Stromal cell of bone marrow (primary cell): ENCODE measurements around the gene PAAF1.

Experiments used
- DNase-seq: peaks from one replicate; pipeline ENCODE4 v3.0.0-alpha.2; 2012; ENCODE audit warnings: low read depth

PAAF1 gene

DNA sequence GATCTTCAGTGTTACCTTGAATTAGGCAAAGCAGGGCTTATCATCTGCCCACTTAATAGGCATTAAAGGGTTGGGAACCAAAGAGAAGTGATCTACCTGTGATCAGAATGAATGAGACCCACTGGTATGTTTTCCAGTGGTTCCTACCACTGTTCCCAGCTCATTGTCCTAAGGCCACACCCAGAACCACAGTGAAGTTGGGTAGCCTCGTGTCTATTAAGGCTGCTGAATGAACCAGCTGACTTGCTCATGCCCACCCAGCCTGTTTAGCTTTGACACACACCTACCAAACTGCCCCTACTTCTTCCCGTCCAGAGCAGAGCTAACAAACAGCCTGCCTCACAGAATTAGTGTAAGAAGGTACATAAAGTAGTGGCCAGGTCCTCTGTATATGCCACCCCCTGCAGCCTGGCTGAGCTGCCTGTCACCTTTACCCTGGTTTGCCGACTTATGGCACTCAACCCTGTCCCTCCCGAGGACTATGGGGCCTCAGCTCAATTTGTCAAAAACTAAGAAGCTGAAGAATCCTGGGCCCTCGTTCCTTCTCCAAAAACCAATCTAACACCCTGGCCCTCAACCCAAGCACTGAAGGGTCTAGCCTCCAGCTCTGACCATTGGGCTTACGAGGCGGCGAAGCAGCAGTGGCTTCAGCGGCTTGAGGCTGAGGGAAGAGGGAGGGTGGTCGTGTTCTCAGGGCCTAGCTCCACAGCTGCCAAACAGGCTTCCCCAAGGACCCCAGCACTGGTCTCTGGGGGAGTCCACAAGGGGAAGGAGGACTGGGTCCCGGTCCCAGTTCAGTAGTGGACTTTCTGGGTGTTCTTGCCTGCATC lies 96.0 kb downstream of the PAAF1 start:
- no peak for DNase-seq

DNA sequence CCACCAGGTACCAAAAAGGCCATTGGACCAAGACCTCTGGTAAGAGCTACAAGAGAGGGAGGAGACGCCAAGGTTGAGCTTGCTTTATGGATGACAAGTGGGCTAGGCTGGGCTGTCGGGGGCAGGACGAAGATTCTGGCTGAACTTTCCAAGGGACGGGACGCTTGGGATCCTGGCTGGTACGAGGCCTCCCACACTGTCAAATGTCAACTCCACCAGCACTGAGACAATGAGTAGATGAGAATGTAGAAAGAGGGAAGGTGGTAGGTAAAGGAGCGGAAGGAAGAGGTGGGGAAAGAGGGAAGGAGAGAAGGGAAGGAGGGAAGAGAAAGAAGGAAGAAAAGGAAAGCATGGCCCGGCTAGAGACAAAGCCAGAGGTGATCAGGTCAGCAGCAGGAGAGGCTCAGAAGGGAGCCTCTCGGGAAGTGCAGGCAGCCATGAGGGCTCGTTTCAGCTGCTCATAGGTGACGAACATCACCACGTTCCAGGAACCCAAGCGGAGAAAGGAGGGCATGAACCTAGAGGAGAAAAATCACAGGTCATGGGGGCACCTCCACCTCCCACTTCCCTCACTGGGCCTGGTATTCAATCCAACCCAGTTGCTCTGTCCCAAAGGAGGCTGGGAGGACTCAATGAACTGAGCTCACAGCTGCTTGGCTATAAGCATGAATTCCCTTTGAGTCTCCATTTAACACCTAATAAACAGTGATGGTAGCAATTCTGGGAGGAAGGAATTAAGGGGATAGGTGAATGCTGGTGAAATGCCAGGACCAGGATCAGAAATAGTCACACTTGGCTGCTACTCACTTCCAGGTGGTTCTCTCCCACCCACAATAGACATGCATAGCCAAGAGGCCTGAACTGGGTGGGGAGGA lies 98.0 kb downstream of the PAAF1 start:
- no peak for DNase-seq

DNA sequence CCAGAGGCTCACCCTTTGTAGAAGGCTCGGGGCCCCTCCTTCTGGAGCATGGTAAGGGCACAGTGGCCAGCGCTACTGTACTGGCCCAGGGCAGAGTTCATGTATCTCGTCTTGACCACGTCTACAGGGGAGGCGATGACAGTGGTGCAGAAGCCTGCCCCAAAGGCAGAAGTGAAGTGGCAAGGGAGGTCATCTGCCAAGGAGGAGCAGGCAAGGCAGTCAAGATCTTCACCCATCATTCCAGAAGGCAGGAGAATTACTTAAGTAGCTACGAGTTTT lies 98.6 kb downstream of the PAAF1 start:
- no peak for DNase-seq

DNA sequence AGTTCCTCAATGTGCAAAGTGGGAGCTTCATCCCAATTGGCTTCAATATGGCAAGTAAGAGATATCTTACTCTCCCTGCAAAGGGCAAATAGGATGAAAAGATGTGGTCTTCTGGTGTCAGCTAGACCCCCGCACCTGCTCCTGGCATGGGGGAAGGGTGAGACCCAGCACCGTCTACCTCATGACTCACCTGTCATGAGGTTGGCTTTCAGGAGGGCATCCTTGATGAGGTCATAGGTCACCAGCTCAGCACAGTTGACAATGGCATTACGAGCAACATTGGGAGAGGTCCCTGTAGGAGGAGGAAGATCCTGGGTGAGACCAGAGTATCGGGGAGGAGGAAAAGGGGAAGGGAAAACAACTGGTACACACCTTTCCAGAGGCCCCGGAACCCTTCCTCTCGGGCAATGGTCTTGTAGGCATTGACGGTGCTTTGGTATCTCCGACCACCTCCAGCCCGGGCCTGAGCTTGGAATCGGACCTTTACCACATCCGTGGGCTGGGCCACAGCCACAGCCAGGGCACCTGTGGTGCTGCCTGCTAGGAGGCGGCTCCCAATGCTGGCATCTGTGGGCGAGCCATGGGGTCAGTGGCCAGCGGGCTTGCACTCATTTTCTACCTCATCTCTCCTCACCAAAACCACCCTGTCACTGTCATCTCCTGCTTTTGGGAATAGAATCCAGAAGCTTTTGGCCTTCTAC lies 99.8 kb downstream of the PAAF1 start:
- DNase-seq: no peak

DNA sequence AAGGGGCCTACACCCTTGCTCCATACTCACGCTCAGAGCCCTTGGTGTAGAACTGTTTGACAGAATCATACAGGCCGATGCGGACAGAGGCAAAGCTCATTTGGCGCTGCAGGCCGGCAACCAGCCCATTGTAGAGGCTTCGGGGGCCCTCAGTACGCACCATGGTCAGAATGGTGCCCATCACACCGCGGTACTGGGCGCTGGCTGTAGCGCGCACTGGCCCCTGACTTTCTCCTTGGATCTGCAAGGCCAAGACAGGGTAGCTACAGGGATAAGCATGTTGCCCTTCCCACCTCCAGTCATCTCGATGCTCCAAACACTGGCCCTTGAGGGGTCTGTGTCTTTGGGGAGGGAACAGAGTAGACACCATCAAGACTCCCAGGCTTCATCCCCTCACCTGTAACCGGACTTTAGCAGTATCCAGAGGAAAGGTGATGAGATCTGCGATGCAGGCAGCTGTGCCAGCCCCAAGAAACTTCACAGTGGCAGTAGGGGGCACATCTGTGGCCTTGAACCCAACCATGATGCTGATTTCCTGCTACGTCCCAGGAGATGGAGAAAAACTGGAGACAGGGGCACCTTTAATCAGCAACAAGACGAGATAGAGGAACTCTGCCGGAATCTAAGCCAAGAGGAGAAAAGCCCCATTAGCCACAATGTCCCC lies 101.2 kb downstream of the PAAF1 start:
- DNase-seq: no peak

- no peak for DNase-seq
These were observed 101.8 kb downstream of the PAAF1 start for GRCh38 chr11:73978576-73979086.

DNA sequence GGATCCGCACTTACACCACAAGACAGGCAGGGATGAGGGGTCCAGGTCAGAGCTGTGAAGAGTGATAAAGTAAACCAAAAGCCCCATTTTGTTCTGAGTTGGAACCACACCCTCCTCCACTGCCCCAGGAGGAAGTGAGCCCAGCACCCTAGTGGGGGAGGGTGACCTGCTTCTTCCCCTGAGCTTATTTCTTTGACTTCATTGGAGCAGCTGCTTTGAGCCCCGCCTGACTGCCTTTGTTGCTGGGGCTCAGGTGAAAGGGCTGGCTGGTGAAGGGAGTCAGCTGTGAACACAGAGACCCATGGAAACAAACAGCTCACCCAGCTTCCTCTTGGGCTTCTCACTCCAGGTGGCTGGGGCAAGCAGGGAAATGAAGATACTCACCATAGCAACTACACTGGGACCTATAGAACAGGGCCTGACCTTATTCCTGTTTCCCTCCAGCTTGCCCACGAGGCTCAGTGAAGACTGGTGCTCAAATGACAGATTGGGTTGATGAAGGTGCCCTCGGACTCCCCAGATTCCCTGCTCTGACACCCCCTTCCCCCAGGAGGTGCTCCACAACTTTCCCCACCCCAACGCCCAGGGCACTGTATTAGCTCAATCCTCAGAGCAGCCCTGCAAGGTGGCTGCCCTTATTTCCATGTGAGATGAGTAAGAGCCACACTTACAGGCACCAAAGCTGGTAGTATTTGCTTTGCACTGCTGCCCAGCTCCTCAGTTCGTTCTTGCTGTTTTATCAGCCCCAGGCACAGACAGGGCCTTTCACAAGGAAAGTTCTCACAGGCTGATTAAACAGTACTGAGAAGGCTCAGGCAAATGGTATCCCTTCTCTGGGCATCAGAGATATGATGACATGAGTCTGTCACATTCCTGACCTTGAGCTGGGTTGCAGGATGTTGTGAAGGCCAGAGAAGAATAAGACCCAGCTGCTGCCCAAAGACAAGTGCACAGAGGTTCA lies 103.5 kb downstream of the PAAF1 start:
- DNase-seq: no peak
